Esophagus (tissue), 2 donors: ENCODE data around the gene CCDC40. TPM values are rescaled to one million over a fixed set of nuclear protein-coding genes. Genes with fewer than 3 reads are reported as not detected.

Experiments
- H3K27ac ChIP-seq, 2 donors: one replicate each; pipeline ENCODE4 v1.5.1; 2013; ENCODE audit warnings: low read depth in 2 of 2, mild to moderate bottlenecking in 2 of 2, inconsistent platforms in 1 of 2, low read length in 1 of 2, moderate library complexity in 1 of 2
- H3K27me3 ChIP-seq, 2 donors: one replicate each; pipeline ENCODE4 v1.6.1; 2013; ENCODE audit warnings: low read length in 2 of 2, control low read depth in 1 of 2, mild to moderate bottlenecking in 1 of 2; ENCODE audit not compliant: insufficient read depth in 2 of 2, control insufficient read depth in 1 of 2
- H3K36me3 ChIP-seq, 2 donors: one replicate each; pipeline ENCODE4 v1.6.1; 2013; ENCODE audit warnings: low read length in 1 of 2; ENCODE audit not compliant: control insufficient read depth in 2 of 2, insufficient read depth in 2 of 2
- H3K4me1 ChIP-seq, 2 donors: one replicate each; pipeline ENCODE4 v1.6.1; 2013; ENCODE audit warnings: low read length in 1 of 2; ENCODE audit not compliant: control insufficient read depth in 2 of 2, insufficient read depth in 2 of 2
- H3K4me3 ChIP-seq, 2 donors: one replicate each; pipeline ENCODE4 v1.5.1; 2013; ENCODE audit warnings: low read length in 2 of 2, mild to moderate bottlenecking in 2 of 2, low read depth in 1 of 2, moderate library complexity in 1 of 2
- H3K9me3 ChIP-seq, 2 donors: one replicate each; pipeline ENCODE4 v1.6.1; 2013; ENCODE audit warnings: mild to moderate bottlenecking in 2 of 2, low read depth in 1 of 2, low read length in 1 of 2, moderate library complexity in 1 of 2; ENCODE audit not compliant: control insufficient read depth in 2 of 2, insufficient read depth in 1 of 2
- WGBS, 2 donors: extraction: QIAGEN DNeasy Blood & Tissue Kit; methylation state at CpG; one replicate each; pipeline ENCODE4 v1.1.7; 2013; 5-methylcytosine and 5-hydroxymethylcytosine counted together
- polyA plus RNA-seq, 2 donors: library from polyadenylated mRNA; stranded (reverse); fragments of 200-250 nt; gene quantifications; one replicate each; pipeline ENCODE4 v1.2.3, GENCODE V29; 2013
- donor health status: healthy with polysubstance abuse.
- donor health status: Bipolar disorder and iron deficiency.

The CCDC40 gene
- polyA plus RNA-seq, 2 donors: 0.48 to 1.3 TPM

GRCh38 chr17:80072410-80072809 lies 36.0 kb downstream of the CCDC40 start:
- Histone ChIP-seq H3K27me3 (no peaks in the 10 kb centered on the region), H3K4me3 (no peak overlapping the region), H3K27ac (no peak overlapping the region), H3K4me1 (peaks cover 3 to 5% of the 10 kb centered on the region in 2 donors), H3K36me3 (no peaks in the 10 kb centered on the region), H3K9me3 (no peaks in the 10 kb centered on the region)
- WGBS, 2 donors: 93 to 95% methylated on average over 6 of the region's 6 CpGs

GRCh38 chr17:80080081-80080480 lies 43.6 kb downstream of the CCDC40 start:
- H3K27ac ChIP-seq: no peak overlapping the region
- 85 to 90% methylated on average over 6 of the region's 6 CpGs for WGBS, 2 donors
- no peak overlapping the region for H3K4me3 ChIP-seq
- H3K27me3 ChIP-seq: no peaks in the 10 kb centered on the region
- H3K36me3 ChIP-seq: no peaks in the 10 kb centered on the region
- peaks cover 0 to 3% of the 10 kb centered on the region in 2 donors for H3K4me1 ChIP-seq
- no peaks in the 10 kb centered on the region for H3K9me3 ChIP-seq

GRCh38 chr17:80081596-80081995 lies 45.2 kb downstream of the CCDC40 start:
- Histone ChIP-seq H3K4me3 (no peak overlapping the region), H3K4me1 (peaks cover 0 to 3% of the 10 kb centered on the region in 2 donors), H3K36me3 (no peaks in the 10 kb centered on the region), H3K9me3 (no peaks in the 10 kb centered on the region), H3K27me3 (no peaks in the 10 kb centered on the region), H3K27ac (no peak overlapping the region)
- WGBS, 2 donors: 90 to 92% methylated on average over 14 of the region's 14 CpGs

GRCh38 chr17:80082403-80083135 lies 46.1 kb downstream of the CCDC40 start:
- Histone ChIP-seq H3K36me3 (no peaks in the 10 kb centered on the region), H3K27me3 (no peaks in the 10 kb centered on the region), H3K4me3 (no peak overlapping the region), H3K4me1 (peaks cover 0 to 3% of the 10 kb centered on the region in 2 donors), H3K27ac (no peak overlapping the region), H3K9me3 (no peaks in the 10 kb centered on the region)
- 28% methylated on average over 20 of the region's 20 CpGs for WGBS, 2 donors

GRCh38 chr17:80083136-80083661 lies 46.8 kb downstream of the CCDC40 start:
- no peak overlapping the region for H3K27ac ChIP-seq
- WGBS, 2 donors: 79 to 81% methylated on average over 13 of the region's 13 CpGs
- H3K4me1 ChIP-seq: peaks cover 0 to 3% of the 10 kb centered on the region in 2 donors
- H3K4me3 ChIP-seq: no peak overlapping the region
- no peaks in the 10 kb centered on the region for H3K36me3 ChIP-seq
- H3K9me3 ChIP-seq: no peaks in the 10 kb centered on the region
- H3K27me3 ChIP-seq: no peaks in the 10 kb centered on the region

GRCh38 chr17:80084773-80085172 lies 48.3 kb downstream of the CCDC40 start:
- H3K4me1 ChIP-seq: peaks cover 0 to 3% of the 10 kb centered on the region in 2 donors
- WGBS, 2 donors: 90 to 91% methylated on average over 15 of the region's 15 CpGs
- H3K27ac ChIP-seq: no peak overlapping the region
- no peaks in the 10 kb centered on the region for H3K36me3 ChIP-seq
- H3K4me3 ChIP-seq: no peak overlapping the region
- no peaks in the 10 kb centered on the region for H3K9me3 ChIP-seq
- no peaks in the 10 kb centered on the region for H3K27me3 ChIP-seq

- H3K9me3 ChIP-seq: no peaks in the 10 kb centered on the region
- peaks cover 0 to 3% of the 10 kb centered on the region in 2 donors for H3K4me1 ChIP-seq
- H3K27ac ChIP-seq: no peak overlapping the region
- no peak overlapping the region for H3K4me3 ChIP-seq
- no peaks in the 10 kb centered on the region for H3K36me3 ChIP-seq
- WGBS, 2 donors: 79 to 84% methylated on average over 17 of the region's 17 CpGs
- H3K27me3 ChIP-seq: no peaks in the 10 kb centered on the region
These were observed 49.6 kb downstream of the CCDC40 start for GRCh38 chr17:80086081-80086480.

GRCh38 chr17:80086616-80087015 lies 50.2 kb downstream of the CCDC40 start:
- Histone ChIP-seq H3K27ac (no peak overlapping the region), H3K4me3 (no peak overlapping the region)

GRCh38 chr17:80087346-80088265 lies 51.2 kb downstream of the CCDC40 start:
- H3K27me3 ChIP-seq: no peaks in the 10 kb centered on the region
- peaks cover 0 to 3% of the 10 kb centered on the region in 2 donors for H3K4me1 ChIP-seq
- WGBS, 2 donors: 83 to 85% methylated on average over 33 to 34 of the region's 34 CpGs
- H3K4me3 ChIP-seq: no peak overlapping the region
- no peak overlapping the region for H3K27ac ChIP-seq
- H3K9me3 ChIP-seq: no peaks in the 10 kb centered on the region
- H3K36me3 ChIP-seq: no peaks in the 10 kb centered on the region

More at GRCh38 chr17:80086616-80087015, 50.2 kb downstream of the CCDC40 start:
- no peaks in the 10 kb centered on the region for H3K27me3 ChIP-seq
- H3K9me3 ChIP-seq: no peaks in the 10 kb centered on the region
- 89% methylated on average over 11 of the region's 11 CpGs for WGBS, 2 donors
- no peaks in the 10 kb centered on the region for H3K36me3 ChIP-seq
- peaks cover 0 to 3% of the 10 kb centered on the region in 2 donors for H3K4me1 ChIP-seq
